HG03196 (cell line): ENCODE measurements around the gene BHLHA15.

Source experiments
- ATAC-seq: cut with Tn5 transposase; IDR thresholded peaks from one replicate; pipeline ENCODE4 v1.9.1; 2021; ENCODE audit not compliant: unreplicated experiment

The BHLHA15 gene

DNA sequence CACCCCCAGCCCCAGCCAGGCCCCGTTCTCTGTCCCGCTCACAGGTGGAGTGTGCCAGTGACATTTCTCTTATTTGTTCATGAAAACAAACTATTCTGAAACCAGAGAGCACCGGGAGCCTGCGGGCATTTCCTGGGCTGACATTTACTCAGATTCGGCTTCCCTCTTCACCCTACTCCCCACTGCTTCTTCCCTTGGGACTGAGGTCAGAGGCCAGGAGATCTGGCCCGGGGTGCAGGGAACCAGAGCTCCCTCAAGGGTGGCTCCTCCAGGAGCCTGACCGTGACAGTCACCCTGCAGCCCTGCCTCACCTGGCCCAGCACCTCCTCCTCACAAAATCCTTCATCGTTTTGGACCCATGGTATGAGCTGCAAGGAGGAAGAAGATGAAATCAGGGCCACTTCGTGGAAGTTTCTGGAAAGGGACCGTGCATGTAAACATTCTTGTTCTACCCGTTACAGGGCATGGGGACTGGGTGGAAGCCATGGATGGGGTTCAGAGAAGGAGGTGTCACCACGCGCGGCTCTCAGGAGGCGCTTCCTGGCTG lies 12.2 kb downstream of the BHLHA15 start:
- ATAC-seq, result no peak

DNA sequence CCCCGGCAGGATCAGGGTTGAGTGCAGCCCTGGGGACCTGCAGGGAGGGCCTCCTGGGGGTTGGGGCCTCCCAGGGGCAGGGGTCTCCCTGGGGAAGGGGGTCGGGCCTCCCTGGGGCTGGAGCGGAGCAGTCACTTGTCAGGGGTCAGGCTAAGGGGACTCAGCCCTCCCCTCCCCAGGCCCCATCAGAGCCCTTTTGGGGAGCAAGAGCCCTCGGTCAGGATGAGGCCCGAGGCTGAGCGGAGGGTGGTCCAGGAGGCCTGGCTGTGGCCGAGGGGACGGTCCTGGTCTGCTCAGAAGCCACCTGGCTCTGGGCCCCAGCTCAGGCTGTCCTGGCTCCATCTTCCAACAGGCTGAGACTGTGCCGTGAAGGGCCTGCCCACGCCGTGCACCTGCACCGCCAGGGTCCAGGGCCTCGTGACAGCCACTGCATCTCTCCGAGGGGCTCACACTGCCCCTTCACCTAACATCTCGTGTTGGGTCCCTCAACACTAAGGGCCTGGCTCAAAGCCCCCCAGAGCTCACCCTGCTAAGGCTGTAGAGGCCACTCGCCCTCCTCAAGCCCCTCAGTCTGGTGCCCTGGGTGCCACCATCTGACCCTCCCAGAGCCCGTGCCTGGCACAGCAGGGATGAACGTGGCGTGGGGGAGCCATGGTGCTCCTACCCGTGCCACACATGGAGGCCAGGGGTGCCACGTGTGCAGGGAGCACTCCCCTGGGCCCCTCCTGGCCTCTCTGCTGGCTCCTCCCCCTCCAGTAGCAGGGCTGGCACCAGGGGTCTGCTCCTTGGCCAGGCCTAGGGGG lies 12.9 kb downstream of the BHLHA15 start:
- no peak for ATAC-seq

DNA sequence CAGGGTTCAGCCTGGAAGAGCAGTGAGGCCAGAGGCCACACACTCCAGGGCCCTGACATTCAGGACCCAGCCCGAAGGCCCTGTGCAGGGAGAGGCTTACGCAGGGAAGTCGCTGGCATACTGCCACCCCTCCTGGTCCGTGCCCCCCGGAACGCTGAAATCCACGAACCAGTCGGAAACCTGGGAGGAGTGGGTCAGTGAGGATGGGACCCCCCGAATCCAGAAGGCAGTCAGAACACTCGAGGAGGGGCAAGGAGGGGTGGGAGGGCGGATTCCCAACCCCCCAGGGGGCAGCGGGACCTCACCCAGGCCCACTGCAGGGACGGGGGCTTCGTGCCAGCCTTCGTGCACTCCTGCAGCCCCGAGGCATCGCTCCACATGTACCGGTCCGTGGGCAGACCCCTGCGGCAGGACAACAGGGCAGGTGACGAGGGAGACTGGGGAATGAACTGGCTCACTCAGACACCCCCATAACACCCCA lies 13.5 kb downstream of the BHLHA15 start:
- ATAC-seq, result no peak

DNA sequence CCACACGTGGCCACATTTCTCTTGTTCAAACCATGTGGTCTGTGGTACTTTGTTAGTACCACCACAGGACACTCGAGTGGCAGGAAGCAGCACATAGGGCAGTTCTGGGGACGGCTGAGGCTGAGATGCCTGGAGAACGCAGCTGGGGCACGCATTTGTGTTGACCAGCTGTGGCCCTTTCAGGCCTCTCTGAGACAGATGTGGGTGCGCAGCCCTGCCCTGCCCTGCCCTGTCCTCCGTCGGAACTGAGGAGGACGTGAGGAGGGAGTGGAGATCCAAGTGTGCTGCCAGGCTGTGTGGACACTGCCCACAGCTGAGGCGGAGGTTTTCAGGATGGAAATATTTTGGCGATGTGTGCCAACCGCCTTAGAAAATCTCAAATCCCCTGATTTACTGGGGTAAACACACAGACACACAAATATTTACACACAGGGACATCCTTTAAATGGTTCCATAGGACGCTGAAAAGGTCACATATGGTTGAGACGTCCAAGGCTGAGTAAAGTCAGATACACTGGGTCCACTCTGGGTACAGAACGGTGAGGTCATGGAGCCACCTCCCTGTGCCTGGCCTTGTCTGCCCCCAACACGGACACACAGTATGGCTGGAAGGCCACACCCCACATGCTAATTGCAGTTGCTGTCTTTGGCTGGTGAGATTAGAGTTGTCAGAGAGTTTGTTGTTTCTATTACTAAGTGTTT lies 14.8 kb downstream of the BHLHA15 start:
- no peak for ATAC-seq

DNA sequence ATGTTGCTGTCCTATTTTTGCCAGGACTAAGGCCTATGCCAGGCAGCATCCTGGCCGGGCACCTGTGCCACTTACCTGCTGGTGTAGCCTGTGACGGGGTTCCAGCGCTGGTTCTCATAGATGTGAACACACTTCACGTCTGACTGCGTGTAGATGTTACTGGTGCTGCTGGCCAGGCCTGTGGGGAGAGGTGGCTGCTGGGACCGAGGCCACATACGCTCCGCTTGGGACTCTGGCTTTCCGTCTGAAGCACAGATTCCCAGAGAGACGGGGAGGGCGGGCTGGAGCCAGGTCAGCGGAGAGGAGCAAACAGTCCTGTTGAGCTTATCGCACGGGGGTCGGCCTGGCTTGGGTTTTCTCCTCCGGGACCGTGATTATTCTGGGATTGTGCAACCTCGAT lies 16.7 kb downstream of the BHLHA15 start:
- ATAC-seq, result no peak

DNA sequence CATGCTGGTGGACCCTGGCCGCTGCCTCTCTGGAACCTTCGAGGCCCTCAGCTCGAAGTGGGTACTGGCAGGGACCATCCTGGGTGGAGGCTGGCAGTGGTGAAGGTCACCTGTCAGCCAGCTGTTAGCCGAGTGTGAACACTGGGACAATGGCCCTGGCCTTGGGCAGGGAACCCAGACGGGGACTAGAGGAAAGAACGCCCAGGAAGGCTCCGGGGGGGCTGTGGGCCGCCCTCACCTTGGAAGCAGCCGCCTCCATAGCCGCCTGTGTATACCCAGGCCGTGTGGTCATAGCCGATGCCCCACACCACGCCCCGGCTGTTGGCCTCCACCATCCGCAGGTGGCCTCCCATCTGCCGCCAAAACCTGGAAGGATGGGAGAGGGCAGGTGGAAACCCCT lies 17.6 kb downstream of the BHLHA15 start:
- no peak for ATAC-seq

DNA sequence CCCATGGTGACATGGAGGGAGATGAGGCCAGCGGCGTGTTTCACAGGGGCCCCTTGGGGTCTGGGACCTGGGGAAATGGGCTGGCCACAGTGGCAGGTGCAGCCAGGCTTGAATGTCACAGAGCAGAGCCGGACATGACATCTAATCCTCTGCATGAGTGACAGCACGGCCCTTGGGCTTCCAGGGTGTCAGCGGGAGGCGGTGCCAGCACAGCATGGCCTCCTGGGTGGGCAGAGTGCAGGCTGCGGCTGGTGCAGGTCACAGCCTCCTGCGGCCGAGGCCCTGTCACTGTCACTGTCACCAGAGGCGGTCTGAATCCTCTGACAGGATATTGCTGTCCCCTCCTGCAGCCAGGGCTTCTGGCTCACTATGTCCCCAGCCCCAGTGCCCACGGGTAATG lies 18.2 kb downstream of the BHLHA15 start:
- ATAC-seq, result no peak

DNA sequence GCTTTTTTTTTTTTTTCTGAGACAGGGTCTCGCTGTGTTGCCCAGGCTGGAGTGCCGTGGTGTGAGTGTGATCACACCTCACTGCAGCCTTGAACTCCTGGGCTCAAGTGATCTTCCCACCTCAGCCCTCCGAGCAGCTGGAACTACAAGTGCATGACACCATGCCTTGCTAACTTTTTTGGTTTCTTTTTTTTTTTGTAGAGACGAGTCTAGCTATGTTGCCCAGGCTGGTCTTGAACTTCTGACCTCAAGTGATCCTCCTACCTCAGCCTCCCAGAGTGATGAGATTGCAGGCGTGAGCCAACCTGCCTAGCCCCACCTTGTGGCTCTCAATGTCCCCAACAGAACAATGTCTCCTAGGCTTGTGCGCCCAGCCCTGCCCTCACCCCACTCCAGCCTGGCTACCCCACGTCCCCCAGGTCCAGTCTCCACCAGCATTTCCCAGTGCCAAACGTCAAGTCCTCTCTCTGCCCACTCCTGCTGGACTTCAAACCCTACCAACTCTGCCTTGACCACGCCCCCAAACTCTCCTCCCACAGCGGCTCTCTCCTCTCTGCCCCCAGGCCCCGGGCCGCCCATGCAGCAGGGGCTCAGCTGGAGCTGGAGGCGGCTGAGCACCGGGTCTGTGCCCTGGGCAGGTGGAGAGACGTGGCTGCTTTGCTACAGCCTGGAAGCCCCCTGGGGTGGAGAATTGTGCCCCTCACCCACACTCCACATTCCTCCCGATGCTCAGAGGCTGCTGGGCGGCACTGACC lies 18.9 kb downstream of the BHLHA15 start:
- ATAC-seq, result no peak

DNA sequence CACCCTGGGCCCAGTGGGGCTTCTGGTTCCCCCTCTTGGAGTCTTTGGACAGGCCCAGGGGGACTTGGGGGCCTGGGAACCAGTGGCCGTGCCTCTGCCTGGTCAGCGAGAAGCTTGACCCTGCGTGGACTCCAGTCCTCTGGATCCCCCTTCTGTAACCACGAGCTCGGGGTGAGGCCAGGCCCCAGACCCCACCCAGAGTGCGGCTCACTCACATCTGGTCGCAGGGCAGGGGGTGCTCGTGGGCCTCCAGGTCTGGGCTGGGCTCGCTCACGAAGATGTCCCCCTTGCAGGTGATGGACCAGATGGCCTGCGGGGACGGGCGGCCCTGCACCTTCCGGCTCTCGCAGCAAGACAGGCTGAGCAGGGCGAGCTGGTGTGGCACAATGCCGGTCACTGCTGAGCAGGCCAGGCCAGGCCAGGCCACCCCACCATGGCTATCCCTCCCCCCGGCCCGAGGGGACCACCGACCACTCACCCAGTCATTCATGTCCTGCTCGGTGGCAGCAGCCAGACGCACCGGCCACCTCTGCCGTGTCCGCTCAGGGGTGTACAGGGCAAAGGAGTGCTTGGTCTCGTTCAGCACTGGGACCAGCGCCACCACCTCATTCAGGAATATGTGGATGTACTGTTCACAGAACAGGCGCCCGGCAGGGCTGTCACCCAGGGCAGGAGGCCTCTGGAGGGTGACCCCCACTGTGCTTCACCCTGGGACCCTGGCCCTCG lies 19.7 kb downstream of the BHLHA15 start:
- no peak for ATAC-seq

DNA sequence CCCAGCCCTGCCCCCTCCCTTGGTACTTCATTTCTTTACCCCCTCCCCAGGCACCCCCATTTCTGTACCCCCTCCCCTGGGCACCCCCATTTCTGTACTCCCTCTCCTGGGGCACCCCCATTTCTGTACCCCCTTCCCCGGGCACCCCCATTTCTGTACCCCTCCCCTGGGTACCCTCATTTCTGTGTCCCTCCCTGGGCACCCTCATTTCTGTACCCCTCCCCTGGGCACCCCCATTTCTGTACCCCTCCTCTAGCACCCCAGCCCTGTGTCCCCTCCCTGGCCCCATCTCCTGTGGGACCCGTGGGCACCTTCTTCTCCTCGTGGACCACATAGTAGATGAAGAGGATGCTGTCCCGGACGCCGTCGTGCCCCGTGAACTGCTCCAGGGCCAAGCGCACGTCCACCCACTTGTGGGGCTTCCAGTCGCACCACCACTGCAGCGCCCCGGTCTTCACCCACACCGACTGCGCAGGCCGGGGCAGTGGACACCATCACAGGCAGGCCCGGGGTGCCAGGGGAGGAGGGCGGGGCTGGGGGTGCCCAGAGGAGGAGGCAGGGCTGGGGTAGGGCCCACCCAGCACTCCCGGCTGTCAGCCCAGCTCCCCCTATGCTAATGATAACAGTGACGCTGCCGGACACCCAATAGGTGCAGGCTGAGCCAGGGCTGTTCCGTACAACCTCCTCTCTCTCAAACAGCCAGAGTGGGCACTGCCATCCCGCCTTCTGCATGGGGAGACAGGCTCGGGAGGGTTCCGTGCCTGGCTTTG lies 20.4 kb downstream of the BHLHA15 start:
- no peak for ATAC-seq

DNA sequence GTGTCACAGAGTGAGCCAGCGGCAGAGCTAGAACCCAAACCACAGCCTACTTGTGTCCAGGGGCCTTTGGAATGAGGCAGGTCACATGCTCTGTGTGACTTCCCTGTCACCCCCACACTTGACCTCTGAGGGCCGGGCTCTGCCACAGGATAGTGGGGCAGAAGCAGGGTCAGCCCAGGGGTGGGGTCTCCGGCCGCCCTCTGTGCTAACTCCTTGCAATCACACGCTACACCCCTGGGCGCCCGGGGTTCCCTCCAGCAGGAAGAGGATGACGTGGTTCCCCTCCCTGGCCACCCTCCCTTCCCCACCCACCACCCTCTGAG lies 21.0 kb downstream of the BHLHA15 start:
- no peak for ATAC-seq

DNA sequence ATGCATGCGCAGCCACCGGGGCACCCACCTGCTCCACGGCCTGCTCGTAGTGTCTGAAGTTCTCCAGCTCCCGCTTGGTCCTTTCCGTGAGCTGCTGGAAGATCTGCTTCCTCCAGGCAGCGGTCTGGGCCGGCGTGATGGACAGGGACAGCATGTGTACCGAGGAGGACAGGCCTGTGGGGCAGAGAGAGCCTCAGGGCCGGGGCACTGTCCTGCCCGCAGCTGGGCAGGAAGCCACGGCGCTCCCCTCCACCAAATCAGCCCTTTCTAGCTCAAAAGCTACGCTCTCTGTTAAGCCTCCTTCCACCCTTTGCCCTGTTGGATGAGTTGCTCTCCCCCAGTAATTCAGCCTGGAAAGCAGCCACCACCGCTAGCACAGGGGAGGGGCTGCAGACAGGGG lies 21.6 kb downstream of the BHLHA15 start:
- ATAC-seq, result no peak

DNA sequence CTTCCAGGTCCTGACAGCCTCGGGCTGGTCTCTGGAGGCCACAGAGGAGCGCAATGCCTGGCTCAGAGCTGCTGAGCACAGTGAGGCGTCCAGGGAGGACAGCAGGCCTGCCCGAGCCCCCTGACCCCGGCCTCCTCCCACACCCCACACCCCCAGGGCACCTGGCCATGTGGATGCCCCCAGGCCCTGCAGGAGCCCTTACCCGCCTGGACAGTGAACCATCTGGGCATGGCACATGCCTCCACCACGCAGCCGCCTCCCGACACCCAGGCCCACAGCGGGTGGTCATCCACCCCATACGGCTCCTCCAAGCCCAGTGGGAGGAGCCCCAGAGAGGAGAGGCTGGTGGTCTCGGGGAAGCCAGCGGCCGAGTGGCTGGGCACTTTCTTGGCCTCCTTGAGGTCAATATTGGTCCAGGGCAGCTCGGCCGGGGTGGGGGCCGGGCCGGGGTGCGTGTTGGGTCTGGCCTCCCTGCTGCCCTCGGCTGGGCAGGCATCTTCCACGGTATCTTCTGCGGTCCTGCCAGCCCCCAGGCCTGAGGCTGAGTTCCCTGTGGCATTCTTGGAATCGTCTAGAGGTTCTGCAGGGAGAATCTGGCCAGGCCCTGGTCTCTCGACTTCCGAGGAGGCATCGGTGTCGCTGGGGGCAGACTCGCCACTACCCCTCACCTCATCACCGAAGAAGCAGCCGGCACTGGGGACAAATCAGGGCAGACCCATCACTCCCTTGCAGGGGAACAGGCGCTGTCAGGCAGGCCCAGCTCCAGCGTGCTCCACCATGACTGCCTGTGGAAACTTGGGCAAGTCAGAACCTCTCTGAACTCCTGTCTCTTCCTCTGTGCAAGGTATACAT lies 22.2 kb downstream of the BHLHA15 start:
- no peak for ATAC-seq

DNA sequence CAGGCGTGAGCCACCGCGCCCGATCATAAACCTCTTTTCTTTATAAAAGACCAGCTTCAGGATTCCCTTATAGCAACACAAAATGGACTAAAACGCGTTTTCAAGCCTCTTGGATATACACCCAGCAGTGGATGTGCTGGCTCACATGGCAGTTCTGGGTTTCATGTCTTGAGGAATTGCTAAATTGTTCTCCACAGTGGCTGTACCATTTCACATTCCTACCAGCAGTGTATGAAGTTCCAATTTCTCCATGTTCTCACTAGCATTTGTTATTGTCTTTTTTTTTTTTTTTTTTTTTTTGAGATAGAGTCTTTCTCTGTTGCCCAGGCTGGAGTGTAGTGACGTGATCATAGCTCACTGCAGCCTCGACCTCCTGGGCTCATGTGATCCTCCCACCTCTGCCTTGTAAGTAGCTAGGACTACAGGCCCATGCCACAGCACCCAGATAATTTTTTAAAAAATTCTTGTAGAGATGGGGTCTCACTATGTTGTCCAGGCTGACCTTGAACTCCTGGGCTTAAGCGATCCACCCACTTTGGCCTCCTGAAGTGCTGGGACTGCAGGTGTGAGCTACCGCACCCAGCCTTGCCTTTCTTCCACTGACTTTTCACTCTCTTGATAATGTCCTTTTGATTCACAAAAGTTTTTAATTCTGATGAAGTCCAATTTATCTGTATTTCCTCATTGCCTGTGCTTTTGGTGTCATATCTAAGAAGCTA lies 23.3 kb downstream of the BHLHA15 start:
- ATAC-seq, result no peak

DNA sequence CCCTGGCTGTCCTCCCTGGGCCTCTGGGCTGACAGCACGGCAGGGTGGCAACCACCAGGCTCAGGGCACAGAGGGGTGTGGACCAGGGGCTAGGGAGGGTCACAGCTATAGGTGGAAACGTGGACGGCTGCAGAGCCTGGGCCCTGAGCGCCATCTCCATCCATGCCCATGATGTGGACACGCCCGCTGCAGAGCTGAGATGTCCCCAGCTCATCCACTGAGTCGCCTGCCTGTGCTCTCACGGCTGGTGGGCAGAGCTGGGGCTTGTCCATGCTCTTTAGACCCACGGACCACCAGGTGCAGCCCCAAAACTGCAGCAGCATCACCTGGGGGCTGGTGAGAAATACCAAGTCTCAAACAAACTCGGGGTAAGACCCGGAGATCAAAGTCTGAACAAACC lies 24.7 kb downstream of the BHLHA15 start:
- no peak for ATAC-seq

DNA sequence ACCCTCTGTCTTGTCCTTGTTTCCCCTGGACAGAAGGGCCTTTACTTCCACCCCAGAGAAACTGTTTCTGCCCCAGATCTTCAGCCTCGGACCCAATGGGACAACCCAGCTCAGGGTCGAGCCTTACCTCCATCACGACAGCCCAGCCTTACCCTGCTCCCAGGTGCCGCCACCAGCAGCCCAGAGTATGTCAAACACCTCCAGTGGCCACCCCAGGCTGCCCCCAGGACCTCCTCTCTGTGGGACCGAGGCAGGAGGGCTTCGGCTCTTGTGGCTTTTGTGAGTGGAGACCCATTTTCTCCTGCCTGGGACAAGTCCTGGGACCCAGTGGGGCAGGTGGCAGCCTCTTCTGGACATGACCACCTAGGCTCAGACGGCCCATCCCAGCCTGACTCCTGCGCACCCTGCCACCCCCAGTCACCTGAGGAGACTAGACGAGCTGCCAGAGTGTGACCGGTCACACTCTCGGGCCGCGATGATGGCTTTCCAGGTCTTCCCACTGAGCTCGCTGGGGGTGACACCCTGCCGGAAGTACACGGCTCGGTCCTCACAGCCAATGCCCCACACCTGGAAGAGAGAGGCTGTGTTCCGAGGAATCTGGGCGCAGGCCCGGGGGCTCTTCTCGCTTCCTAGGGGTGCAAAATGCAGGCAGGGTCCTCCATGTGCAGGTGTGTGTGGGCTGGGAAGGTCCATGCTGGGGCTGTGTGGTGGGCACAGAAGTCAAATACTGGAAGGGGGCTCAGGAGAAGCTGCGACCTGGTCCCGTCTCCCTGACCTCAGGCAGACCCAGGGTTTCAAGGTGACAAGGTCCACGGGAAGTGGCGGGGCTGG lies 25.3 kb downstream of the BHLHA15 start:
- ATAC-seq, result no peak

DNA sequence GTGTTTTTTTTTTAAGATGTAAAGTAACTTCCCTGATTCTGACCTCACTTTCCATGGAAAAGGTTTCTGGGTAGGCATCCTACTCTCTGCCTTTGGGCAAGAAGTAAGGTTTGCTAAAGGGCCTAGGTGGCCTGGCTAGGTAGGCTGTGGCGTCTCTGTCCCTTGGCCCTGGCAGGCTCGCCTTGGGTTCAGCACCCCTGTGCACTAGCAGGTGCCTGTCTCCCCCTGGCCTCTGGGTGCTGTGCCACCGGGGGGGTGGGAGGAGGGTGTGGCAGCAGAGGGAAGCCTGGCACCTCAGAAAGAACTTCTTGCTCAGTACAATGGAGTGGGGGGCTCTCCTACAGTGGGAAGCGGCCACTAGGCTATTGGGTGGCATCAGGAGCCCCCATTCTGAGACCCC lies 26.8 kb downstream of the BHLHA15 start:
- no peak for ATAC-seq

DNA sequence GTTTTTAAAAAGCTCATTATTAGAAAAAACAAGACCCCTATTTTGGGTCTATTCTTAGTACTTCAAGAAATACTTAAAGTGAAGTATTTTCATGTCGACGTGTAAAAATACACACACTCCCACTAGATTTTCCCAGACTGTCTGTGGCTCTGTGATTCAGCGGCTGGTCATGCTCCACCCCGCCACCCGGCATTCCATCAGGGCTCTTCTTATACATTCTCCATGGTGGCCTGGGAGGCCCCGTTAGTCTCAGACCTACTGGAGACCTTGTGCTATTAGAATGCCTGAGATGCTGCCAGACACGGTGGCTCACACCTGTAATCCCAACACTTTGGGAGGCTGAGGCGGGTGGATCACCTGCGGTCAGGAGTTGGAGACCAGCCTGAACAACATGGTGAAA lies 27.7 kb downstream of the BHLHA15 start:
- ATAC-seq, result no peak
